GM19099 (cell line): ENCODE results near the gene MYO18B.

ENCODE experiments used
- POLR2A ChIP-seq: IDR thresholded peaks from 3 replicates; pipeline ENCODE4 v1.6.1; 2011; ENCODE audit warnings: low read depth; ENCODE audit not compliant: insufficient read length; ENCODE audit errors: extremely low read depth

MYO18B gene

GRCh38 chr22:25961699-25962098, 219.7 kb downstream of the MYO18B start:
- no peak for TF ChIP-seq POLR2A

- no peak for TF ChIP-seq POLR2A
Observed at GRCh38 chr22:25962711-25963110, 220.7 kb downstream of the MYO18B start.

GRCh38 chr22:25964961-25965730, 223.2 kb downstream of the MYO18B start:
- TF ChIP-seq POLR2A = no peak

GRCh38 chr22:25966448-25966913, 224.5 kb downstream of the MYO18B start:
- no peak for TF ChIP-seq POLR2A

- TF ChIP-seq POLR2A = no peak
Observed at GRCh38 chr22:25969286-25969685, 227.3 kb downstream of the MYO18B start.

- no peak for TF ChIP-seq POLR2A
Observed at GRCh38 chr22:25969901-25970300, 227.9 kb downstream of the MYO18B start.

GRCh38 chr22:25970374-25970911, 228.5 kb downstream of the MYO18B start:
- no peak for TF ChIP-seq POLR2A

- TF ChIP-seq POLR2A = no peak
Observed at GRCh38 chr22:25970999-25971811, 229.2 kb downstream of the MYO18B start.

GRCh38 chr22:25972397-25972796, 230.4 kb downstream of the MYO18B start:
- no peak for TF ChIP-seq POLR2A

GRCh38 chr22:25976356-25976755, 234.4 kb downstream of the MYO18B start:
- no peak for TF ChIP-seq POLR2A

GRCh38 chr22:25979968-25980367, 238.0 kb downstream of the MYO18B start:
- TF ChIP-seq POLR2A = no peak

- TF ChIP-seq POLR2A = no peak
Observed at GRCh38 chr22:25987948-25988347, 246.0 kb downstream of the MYO18B start.

GRCh38 chr22:25990940-25991339, 249.0 kb downstream of the MYO18B start:
- TF ChIP-seq POLR2A = no peak

GRCh38 chr22:25992331-25992730, 250.3 kb downstream of the MYO18B start:
- no peak for TF ChIP-seq POLR2A

GRCh38 chr22:25996669-25997068, 254.7 kb downstream of the MYO18B start:
- TF ChIP-seq POLR2A = no peak
